ENCODE data around the gene DNAH1.

DNA sequence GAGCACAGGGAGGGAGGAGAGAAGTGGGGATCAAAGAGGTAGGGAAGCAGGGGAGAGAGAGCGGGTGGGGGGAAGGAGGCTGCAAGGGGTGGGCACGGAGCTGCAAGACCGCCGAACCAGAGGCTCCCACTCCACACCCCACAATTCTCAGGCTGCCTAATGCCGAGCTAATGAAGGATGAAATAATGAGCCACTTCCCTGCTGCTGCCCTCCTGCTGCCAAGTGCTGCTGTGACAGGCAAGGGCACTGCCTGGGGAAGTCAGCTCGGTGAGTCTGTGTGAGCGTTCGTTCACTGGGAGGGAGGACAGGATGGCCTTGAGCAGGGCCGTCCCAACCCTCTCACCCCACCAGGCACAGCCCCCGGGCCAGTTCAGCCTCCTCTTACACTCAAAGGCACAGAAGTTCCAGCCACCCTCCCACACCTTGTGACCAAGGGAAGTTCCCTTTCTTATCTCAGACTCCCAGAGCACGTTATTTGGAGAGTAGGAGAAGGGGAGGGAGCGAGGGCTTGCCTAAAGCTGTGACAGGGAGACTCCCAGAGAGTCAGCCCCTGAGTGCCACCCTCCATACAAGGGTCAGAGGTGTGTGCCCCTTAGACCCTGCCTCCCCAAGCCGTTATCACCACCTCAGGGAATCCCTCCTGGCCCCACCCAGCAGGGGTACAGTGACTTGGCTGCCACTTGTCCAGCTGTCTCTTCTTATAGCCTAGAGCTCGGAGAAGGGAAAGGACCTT, 16.1 kb upstream of the DNAH1 start:
- TF ChIP-seq, protein P1, sequence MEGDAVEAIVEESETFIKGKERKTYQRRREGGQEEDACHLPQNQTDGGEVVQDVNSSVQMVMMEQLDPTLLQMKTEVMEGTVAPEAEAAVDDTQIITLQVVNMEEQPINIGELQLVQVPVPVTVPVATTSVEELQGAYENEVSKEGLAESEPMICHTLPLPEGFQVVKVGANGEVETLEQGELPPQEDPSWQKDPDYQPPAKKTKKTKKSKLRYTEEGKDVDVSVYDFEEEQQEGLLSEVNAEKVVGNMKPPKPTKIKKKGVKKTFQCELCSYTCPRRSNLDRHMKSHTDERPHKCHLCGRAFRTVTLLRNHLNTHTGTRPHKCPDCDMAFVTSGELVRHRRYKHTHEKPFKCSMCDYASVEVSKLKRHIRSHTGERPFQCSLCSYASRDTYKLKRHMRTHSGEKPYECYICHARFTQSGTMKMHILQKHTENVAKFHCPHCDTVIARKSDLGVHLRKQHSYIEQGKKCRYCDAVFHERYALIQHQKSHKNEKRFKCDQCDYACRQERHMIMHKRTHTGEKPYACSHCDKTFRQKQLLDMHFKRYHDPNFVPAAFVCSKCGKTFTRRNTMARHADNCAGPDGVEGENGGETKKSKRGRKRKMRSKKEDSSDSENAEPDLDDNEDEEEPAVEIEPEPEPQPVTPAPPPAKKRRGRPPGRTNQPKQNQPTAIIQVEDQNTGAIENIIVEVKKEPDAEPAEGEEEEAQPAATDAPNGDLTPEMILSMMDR (IDR thresholded peaks at IDR 0.05), result no peak
- no peak for TF ChIP-seq EZH2 (IDR thresholded peaks at IDR 0.05; ENCODE audit: borderline replicate concordance, insufficient read depth, low read depth, low read length, poor library complexity, severe bottlenecking)
